ENCODE measurements around the gene THOC6.

DNA sequence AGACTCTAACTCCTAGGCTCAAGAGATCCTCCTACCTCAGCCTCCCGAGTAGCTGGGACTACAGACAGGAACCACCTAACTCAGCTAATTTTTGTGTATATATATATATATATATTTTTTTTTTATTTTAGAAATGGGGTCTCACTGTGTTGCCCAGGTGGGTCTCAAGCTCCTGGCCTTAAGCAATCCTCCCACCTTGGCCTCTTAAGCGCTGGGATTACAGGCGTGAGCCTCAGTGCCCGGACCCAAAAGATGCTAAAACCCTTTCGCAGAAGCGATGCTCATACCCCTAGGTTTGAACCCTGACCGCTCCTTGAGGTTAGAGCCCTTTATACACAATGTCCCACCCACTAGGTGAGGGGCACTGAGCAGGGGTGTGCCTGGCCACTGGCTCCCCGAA lies 13.3 kb upstream of the THOC6 start:
- TF ChIP-seq, protein P1, sequence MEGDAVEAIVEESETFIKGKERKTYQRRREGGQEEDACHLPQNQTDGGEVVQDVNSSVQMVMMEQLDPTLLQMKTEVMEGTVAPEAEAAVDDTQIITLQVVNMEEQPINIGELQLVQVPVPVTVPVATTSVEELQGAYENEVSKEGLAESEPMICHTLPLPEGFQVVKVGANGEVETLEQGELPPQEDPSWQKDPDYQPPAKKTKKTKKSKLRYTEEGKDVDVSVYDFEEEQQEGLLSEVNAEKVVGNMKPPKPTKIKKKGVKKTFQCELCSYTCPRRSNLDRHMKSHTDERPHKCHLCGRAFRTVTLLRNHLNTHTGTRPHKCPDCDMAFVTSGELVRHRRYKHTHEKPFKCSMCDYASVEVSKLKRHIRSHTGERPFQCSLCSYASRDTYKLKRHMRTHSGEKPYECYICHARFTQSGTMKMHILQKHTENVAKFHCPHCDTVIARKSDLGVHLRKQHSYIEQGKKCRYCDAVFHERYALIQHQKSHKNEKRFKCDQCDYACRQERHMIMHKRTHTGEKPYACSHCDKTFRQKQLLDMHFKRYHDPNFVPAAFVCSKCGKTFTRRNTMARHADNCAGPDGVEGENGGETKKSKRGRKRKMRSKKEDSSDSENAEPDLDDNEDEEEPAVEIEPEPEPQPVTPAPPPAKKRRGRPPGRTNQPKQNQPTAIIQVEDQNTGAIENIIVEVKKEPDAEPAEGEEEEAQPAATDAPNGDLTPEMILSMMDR (conservative IDR thresholded peaks at IDR 0.05; ENCODE audit: low read length), result no peak
- TF ChIP-seq EZH2phosphoT487 (IDR thresholded peaks at IDR 0.05; ENCODE audit: borderline replicate concordance, low read depth, low read length), result no peak

Measured in OCI-LY7 (cell line).